Transverse colon (tissue), 4 donors: ENCODE measurements around the gene ZNF318. TPM values are rescaled to one million over a fixed set of nuclear protein-coding genes. Genes with fewer than 3 reads are reported as not detected.

Experiments
- DNase-seq: peaks from one replicate; pipeline ENCODE4 v3.0.0-alpha.2; 2019
- H3K27ac ChIP-seq, 4 donors: fragments of 200-600 bp; sonication (generic); 2 replicates each; pipeline ENCODE4 v1.5.1; 2016 to 2018; ENCODE audit warnings: inconsistent platforms in 4 of 4
- H3K27me3 ChIP-seq: fragments of 200-600 bp; sonication (generic); 2 replicates; pipeline ENCODE4 v1.5.1; 2017; ENCODE audit warnings: inconsistent platforms
- H3K36me3 ChIP-seq, 4 donors: fragments of 200-600 bp; sonication (generic); 2 replicates each; pipeline ENCODE4 v1.5.1; 2017 to 2019; ENCODE audit warnings: inconsistent platforms in 4 of 4
- H3K4me1 ChIP-seq, 4 donors: fragments of 200-600 bp; sonication (generic); 2 replicates each; pipeline ENCODE4 v1.5.1; 2017 to 2020; ENCODE audit warnings: inconsistent platforms in 4 of 4
- H3K4me3 ChIP-seq, 4 donors: fragments of 200-600 bp; sonication (generic); 1 replicate in 1 of 4; 2 replicates in 3 of 4; pipeline versions ENCODE4 v1.5.1 to v1.6.1; 2017 to 2019; ENCODE audit warnings: inconsistent platforms in 4 of 4
- H3K9me3 ChIP-seq, 2 donors: fragments of 200-600 bp; sonication (generic); 2 replicates each; pipeline ENCODE4 v1.5.1; 2017 to 2019; ENCODE audit warnings: inconsistent platforms in 2 of 2
- EP300 ChIP-seq: sonication (generic); formaldehyde crosslinking; IDR thresholded peaks from one replicate; pipeline ENCODE4 v1.6.1; 2017; ENCODE audit warnings: antibody characterized with exemption, low read depth
- POLR2A ChIP-seq: fragments of 450-650 bp; IDR thresholded peaks from one replicate; pipeline ENCODE4 v1.6.1; 2016; ENCODE audit warnings: antibody characterized with exemption, mild to moderate bottlenecking, moderate library complexity
- POLR2AphosphoS5 ChIP-seq, 3 donors: sonication (generic); formaldehyde crosslinking; IDR thresholded peaks; one replicate each; pipeline ENCODE4 v1.6.1; 2016; ENCODE audit warnings: antibody characterized with exemption in 3 of 3
- WGBS, 2 donors: methylation state at CpG; one replicate each; pipeline ENCODE4 v1.1.5; 2018; ENCODE audit warnings: low coverage in 1 of 2; 5-methylcytosine and 5-hydroxymethylcytosine counted together
- in situ Hi-C, 4 donors: fragments of 200-750 bp; cut with MboI; loops; one replicate each; pipeline versions ENCODE4 v1.15.0 to v1.15.1; 2017; ENCODE audit warnings: low sequenced_read_pairs in 3 of 4, low pct_ligation_motif_present in 1 of 4, low pct_unique_long_range_greater_than_20kb in 1 of 4
- intact Hi-C: fragments of 100-400 bp; cut with DNase I; formaldehyde crosslinking; loops from one replicate; pipeline ENCODE4 v1.15.1; 2023; ENCODE audit warnings: low total_unique reads
- total RNA-seq, 4 donors: library from RNA; depleted of rRNA; stranded (reverse); fragments of >200 nt; gene quantifications; one replicate each; pipeline ENCODE4 v1.1.0, GENCODE V29; 2016
- TF ChIP-seq, protein P1 (sequence below), 5 experiments: fragments of 200-600 bp in 3 of 5; fragments of 450-650 bp in 2 of 5; sonication (generic) in 3 of 5; IDR thresholded peaks; 1 replicate in 2 of 5; 2 replicates in 3 of 5; pipeline ENCODE4 v1.5.1; 2016 to 2017; ENCODE audit warnings: antibody characterized with exemption in 5 of 5, inconsistent platforms in 3 of 5, mild to moderate bottlenecking in 2 of 5, moderate library complexity in 1 of 5

ZNF318 gene
- total RNA-seq, 4 donors from 2014 or later: 13.0 to 17.5 (median 15.4) TPM

DNA sequence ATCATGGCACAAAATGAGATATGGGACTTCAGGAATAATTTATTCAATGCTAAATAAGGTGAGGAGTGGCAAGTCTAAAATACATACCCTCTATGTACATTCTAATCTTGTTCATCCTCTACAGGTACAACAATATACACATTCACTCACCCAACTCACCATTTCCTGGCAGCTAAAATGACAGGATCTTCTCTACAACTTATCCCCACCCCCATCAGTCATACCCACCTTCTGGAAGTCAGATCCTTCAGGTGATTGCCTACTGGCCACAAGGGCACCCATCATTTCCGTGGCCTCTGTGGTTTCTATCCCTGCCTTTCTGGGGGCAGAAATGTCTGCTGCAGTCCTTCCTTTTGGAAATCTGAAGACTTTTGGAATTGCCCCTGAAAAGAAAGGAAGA, 38.0 kb downstream of the ZNF318 start:
- peaks cover 0 to 25% (median 10%) of the 10 kb centered on the region in 4 donors for H3K4me1 ChIP-seq
- H3K27ac ChIP-seq: no peak overlapping the region
- no peak for DNase-seq
- WGBS, 2 donors: 60% methylated on average over 1 of the region's 1 CpG; no CpG with 5 or more reads in 1 of the 2 donors
- H3K27me3 ChIP-seq: no peaks in the 10 kb centered on the region
- TF ChIP-seq EP300 (no peak), POLR2A (no peak), POLR2AphosphoS5 (IDR thresholded peaks at IDR 0.05) (no peak)
- TF ChIP-seq, protein P1, sequence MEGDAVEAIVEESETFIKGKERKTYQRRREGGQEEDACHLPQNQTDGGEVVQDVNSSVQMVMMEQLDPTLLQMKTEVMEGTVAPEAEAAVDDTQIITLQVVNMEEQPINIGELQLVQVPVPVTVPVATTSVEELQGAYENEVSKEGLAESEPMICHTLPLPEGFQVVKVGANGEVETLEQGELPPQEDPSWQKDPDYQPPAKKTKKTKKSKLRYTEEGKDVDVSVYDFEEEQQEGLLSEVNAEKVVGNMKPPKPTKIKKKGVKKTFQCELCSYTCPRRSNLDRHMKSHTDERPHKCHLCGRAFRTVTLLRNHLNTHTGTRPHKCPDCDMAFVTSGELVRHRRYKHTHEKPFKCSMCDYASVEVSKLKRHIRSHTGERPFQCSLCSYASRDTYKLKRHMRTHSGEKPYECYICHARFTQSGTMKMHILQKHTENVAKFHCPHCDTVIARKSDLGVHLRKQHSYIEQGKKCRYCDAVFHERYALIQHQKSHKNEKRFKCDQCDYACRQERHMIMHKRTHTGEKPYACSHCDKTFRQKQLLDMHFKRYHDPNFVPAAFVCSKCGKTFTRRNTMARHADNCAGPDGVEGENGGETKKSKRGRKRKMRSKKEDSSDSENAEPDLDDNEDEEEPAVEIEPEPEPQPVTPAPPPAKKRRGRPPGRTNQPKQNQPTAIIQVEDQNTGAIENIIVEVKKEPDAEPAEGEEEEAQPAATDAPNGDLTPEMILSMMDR (IDR thresholded peaks at IDR 0.05): no peak
- H3K4me3 ChIP-seq: no peak overlapping the region
- no peaks in the 10 kb centered on the region for H3K9me3 ChIP-seq
- intact Hi-C loops: loop anchor here (5.0 kb wide), 1 partner anchor 69 kb away; no protein-coding TSS in a partner anchor
- H3K36me3 ChIP-seq: no peaks in the 10 kb centered on the region
- in situ Hi-C loops: loop anchor here in 1 of 4 donors (10.0 kb wide), 1 partner anchor 67 kb away; no protein-coding TSS in a partner anchor

DNA sequence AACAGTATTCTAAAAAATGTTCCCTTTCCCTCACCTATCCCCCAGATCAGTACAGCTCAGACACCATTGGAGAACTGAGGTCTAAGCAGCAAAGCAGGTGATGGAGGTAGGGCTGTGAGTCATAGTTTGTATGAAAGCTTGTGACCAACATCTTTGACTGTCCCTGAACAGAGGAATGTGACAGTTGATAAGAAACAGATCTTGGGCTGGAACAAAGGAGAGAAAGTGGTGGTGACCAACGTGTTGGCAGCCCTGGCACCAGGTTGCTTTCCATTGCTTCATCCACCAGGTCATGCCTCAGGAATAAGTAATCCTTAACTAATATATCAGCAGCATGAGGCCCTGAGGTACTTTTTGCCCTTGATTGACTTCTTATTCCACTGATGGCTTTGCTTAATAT, 40.9 kb downstream of the ZNF318 start:
- Histone ChIP-seq H3K27ac (no peak overlapping the region), H3K27me3 (no peaks in the 10 kb centered on the region), H3K4me3 (no peak overlapping the region), H3K4me1 (no peaks in the 10 kb centered on the region), H3K9me3 (no peaks in the 10 kb centered on the region), H3K36me3 (no peaks in the 10 kb centered on the region)
- TF ChIP-seq, protein P1 (IDR thresholded peaks at IDR 0.05): no peak
- TF ChIP-seq EP300 (no peak), POLR2AphosphoS5 (IDR thresholded peaks at IDR 0.05) (no peak), POLR2A (no peak)
- no peak for DNase-seq
- in situ Hi-C loops (no loop called here), intact Hi-C loops (no loop called here)
- WGBS, 2 donors: 43% methylated on average over 1 of the region's 1 CpG; no CpG with 5 or more reads in 1 of the 2 donors

DNA sequence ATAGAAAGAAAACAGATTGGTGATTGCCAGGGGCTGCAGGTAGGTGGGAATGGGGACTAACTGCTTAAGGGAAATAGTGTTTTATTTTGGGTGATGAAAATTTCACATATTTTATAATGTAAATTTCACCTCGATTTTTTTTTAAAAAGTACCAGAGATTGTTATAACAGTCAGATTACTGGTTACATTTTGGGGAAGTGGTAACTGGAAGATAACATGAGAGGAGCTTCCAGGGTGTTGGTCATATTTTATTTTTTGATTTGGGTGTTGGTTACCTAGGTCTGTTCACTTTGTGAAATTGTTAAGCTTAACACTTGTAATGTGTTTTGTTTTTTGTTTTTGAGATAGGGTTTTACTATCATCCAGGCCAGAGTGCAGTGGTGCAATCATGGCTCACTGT, 43.6 kb downstream of the ZNF318 start:
- TF ChIP-seq POLR2A (no peak), POLR2AphosphoS5 (IDR thresholded peaks at IDR 0.05) (no peak), EP300 (no peak)
- TF ChIP-seq, protein P1 (IDR thresholded peaks at IDR 0.05): no peak
- H3K27me3 ChIP-seq: no peaks in the 10 kb centered on the region
- in situ Hi-C loops: no loop called here

DNA sequence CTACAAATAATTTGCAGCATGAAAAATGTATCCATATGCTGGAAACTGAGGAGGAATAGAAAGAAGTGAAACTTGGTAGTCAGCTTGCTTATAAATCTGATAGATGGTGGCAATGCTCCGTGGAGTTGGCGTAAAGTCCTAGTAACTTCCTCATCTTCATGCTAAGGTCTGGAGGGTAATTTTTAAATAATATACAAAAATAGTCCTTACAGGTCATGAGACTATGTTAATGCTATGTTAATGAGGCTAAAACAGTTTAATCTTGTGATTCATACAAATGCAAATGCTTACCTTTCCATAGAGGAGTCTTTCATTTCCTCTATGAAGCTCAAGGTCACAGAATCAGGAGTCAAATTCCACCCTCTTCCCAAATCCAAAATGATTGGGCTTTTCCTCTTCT, 51.4 kb downstream of the ZNF318 start:
- TF ChIP-seq, protein P1 (IDR thresholded peaks at IDR 0.05): no peak
- TF ChIP-seq POLR2AphosphoS5 (IDR thresholded peaks at IDR 0.05) (no peak), EP300 (no peak), POLR2A (no peak)
- H3K36me3 ChIP-seq: no peaks in the 10 kb centered on the region
- intact Hi-C loops: no loop called here
- H3K27ac ChIP-seq: no peak overlapping the region
- in situ Hi-C loops: no loop called here
- H3K4me1 ChIP-seq: peaks cover 0 to 17% (median 7%) of the 10 kb centered on the region in 4 donors
- H3K4me3 ChIP-seq: no peak overlapping the region
- 81 to 91% methylated on average over 2 of the region's 2 CpGs for WGBS, 2 donors
- H3K9me3 ChIP-seq: no peaks in the 10 kb centered on the region
- no peaks in the 10 kb centered on the region for H3K27me3 ChIP-seq
- no peak for DNase-seq

More for the DNA sequence above, 43.6 kb downstream of the ZNF318 start:
- Histone ChIP-seq H3K9me3 (no peaks in the 10 kb centered on the region), H3K36me3 (no peaks in the 10 kb centered on the region), H3K27ac (no peak overlapping the region), H3K4me1 (peaks cover 0 to 7% (median 1%) of the 10 kb centered on the region in 4 donors), H3K4me3 (no peak overlapping the region)
- intact Hi-C loops: no loop called here
- 38 to 59% methylated on average over 1 of the region's 1 CpG for WGBS, 2 donors
- no peak for DNase-seq
